Measurements from ENCODE around the gene CEP350.

The CEP350 gene

GRCh38 chr1:180112984-180113647, 158.5 kb downstream of the CEP350 start:
- Histone ChIP-seq H2BK15ac (replicated peaks; ENCODE audit: low read depth) (no peak overlapping the region), H3K18ac (ENCODE audit: low read length) (no peak overlapping the region), H3K4me1 (ENCODE audit: control insufficient read depth, low read depth, low read length) (no peaks in the 10 kb centered on the region), H4K5ac (ENCODE audit: low read length) (no peak overlapping the region), H3K4me3 (ENCODE audit: low read length) (no peak overlapping the region), H3K9ac (ENCODE audit: low read length) (no peak overlapping the region), H3K27ac (ENCODE audit: low read depth, low read length) (no peak overlapping the region), H3K79me2 (ENCODE audit: control insufficient read depth, insufficient read depth, low read length) (no peaks in the 10 kb centered on the region), H3K4me2 (ENCODE audit: low read length) (no peak overlapping the region), H2AK5ac (ENCODE audit: low read length) (no peak overlapping the region), H2BK5ac (ENCODE audit: low read length) (no peak overlapping the region), H3K56ac (ENCODE audit: low read length) (no peak overlapping the region), H2BK120ac (ENCODE audit: low read depth, low read length) (no peak overlapping the region), H4K8ac (ENCODE audit: low read depth, low read length) (no peak overlapping the region), H3K79me1 (ENCODE audit: low read length) (no peaks in the 10 kb centered on the region), H3K27me3 (ENCODE audit: insufficient read depth, low read length, poor library complexity) (no peaks in the 10 kb centered on the region), H3K36me3 (ENCODE audit: control insufficient read depth, insufficient read depth, low read length) (peaks cover 1% of the 10 kb centered on the region), H3K4ac (ENCODE audit: low read depth, low read length) (no peak overlapping the region), H3K23ac (ENCODE audit: low read length) (no peak overlapping the region)
- no CpG with 5 or more reads among the region's 2 CpGs for WGBS (ENCODE audit: extremely low coverage, insufficient coverage, low lambda C conversion rate)
- no peak for DNase-seq

- no peak overlapping the region for H2BK5ac ChIP-seq (ENCODE audit: low read length)
- peaks cover 1% of the 10 kb centered on the region for H3K36me3 ChIP-seq (ENCODE audit: control insufficient read depth, insufficient read depth, low read length)
- H3K56ac ChIP-seq (ENCODE audit: low read length), result no peak overlapping the region
- H3K18ac ChIP-seq (ENCODE audit: low read length), result no peak overlapping the region
- H4K8ac ChIP-seq (ENCODE audit: low read depth, low read length), result no peak overlapping the region
- H3K4ac ChIP-seq (ENCODE audit: low read depth, low read length), result no peak overlapping the region
- H3K4me2 ChIP-seq (ENCODE audit: low read length), result no peak overlapping the region
- no peaks in the 10 kb centered on the region for H3K4me1 ChIP-seq (ENCODE audit: control insufficient read depth, low read depth, low read length)
- H2AK5ac ChIP-seq (ENCODE audit: low read length), result no peak overlapping the region
- H2BK15ac ChIP-seq (replicated peaks; ENCODE audit: low read depth), result no peak overlapping the region
- H3K23ac ChIP-seq (ENCODE audit: low read length), result no peak overlapping the region
- no peaks in the 10 kb centered on the region for H3K79me2 ChIP-seq (ENCODE audit: control insufficient read depth, insufficient read depth, low read length)
- WGBS (ENCODE audit: extremely low coverage, insufficient coverage, low lambda C conversion rate), result no CpG with 5 or more reads among the region's 4 CpGs
- H3K27ac ChIP-seq (ENCODE audit: low read depth, low read length), result no peak overlapping the region
- no peak for DNase-seq
- H3K9ac ChIP-seq (ENCODE audit: low read length), result no peak overlapping the region
- no peak overlapping the region for H2BK120ac ChIP-seq (ENCODE audit: low read depth, low read length)
- no peaks in the 10 kb centered on the region for H3K27me3 ChIP-seq (ENCODE audit: insufficient read depth, low read length, poor library complexity)
- no peaks in the 10 kb centered on the region for H3K79me1 ChIP-seq (ENCODE audit: low read length)
- no peak overlapping the region for H3K4me3 ChIP-seq (ENCODE audit: low read length)
- no peak overlapping the region for H4K5ac ChIP-seq (ENCODE audit: low read length)
Measured at GRCh38 chr1:180114396-180114945, 159.9 kb downstream of the CEP350 start.

GRCh38 chr1:180116964-180117763, 162.6 kb downstream of the CEP350 start:
- H3K4me3 ChIP-seq (ENCODE audit: low read length), result no peak overlapping the region
- H3K4me2 ChIP-seq (ENCODE audit: low read length), result no peak overlapping the region

DNA sequence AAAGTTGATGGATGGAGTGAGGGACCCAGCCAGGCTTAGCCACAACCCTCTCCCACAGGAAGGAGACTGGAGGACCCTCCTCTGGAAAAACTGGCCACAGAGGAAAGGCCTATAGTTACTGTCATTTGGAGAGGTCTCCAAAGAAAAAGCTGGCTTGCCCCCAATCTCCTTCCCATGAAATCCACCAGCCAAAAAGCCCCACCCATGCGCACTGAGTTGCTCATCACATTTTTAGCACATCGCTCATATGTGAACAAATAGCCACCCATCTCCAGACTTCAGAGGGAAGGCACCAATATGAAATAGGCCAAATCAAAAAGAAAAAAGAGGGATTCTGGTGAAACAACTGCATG, 163.1 kb downstream of the CEP350 start:
- H3K4ac ChIP-seq (ENCODE audit: low read depth, low read length), result no peak overlapping the region
- no peak overlapping the region for H3K18ac ChIP-seq (ENCODE audit: low read length)
- no peak overlapping the region for H2BK5ac ChIP-seq (ENCODE audit: low read length)
- no peaks in the 10 kb centered on the region for H3K4me1 ChIP-seq (ENCODE audit: control insufficient read depth, low read depth, low read length)
- H2AK5ac ChIP-seq (ENCODE audit: low read length), result no peak overlapping the region
- H3K56ac ChIP-seq (ENCODE audit: low read length), result no peak overlapping the region
- H3K4me2 ChIP-seq (ENCODE audit: low read length), result no peak overlapping the region
- no peak for DNase-seq
- H4K5ac ChIP-seq (ENCODE audit: low read length), result no peak overlapping the region
- H2BK15ac ChIP-seq (replicated peaks; ENCODE audit: low read depth), result no peak overlapping the region
- H2BK120ac ChIP-seq (ENCODE audit: low read depth, low read length), result no peak overlapping the region
- H3K27ac ChIP-seq (ENCODE audit: low read depth, low read length), result no peak overlapping the region
- H3K9ac ChIP-seq (ENCODE audit: low read length), result no peak overlapping the region
- H3K23ac ChIP-seq (ENCODE audit: low read length), result no peak overlapping the region
- no peak overlapping the region for H4K8ac ChIP-seq (ENCODE audit: low read depth, low read length)
- peaks cover 1% of the 10 kb centered on the region for H3K36me3 ChIP-seq (ENCODE audit: control insufficient read depth, insufficient read depth, low read length)
- H3K27me3 ChIP-seq (ENCODE audit: insufficient read depth, low read length, poor library complexity), result no peaks in the 10 kb centered on the region
- WGBS (ENCODE audit: extremely low coverage, insufficient coverage, low lambda C conversion rate), result no CpG with 5 or more reads among the region's 2 CpGs
- no peaks in the 10 kb centered on the region for H3K79me2 ChIP-seq (ENCODE audit: control insufficient read depth, insufficient read depth, low read length)
- H3K79me1 ChIP-seq (ENCODE audit: low read length), result no peaks in the 10 kb centered on the region
- no peak overlapping the region for H3K4me3 ChIP-seq (ENCODE audit: low read length)

More at GRCh38 chr1:180116964-180117763, 162.6 kb downstream of the CEP350 start:
- Histone ChIP-seq H3K27me3 (ENCODE audit: insufficient read depth, low read length, poor library complexity) (no peaks in the 10 kb centered on the region), H3K79me1 (ENCODE audit: low read length) (no peaks in the 10 kb centered on the region), H2BK5ac (ENCODE audit: low read length) (no peak overlapping the region), H3K79me2 (ENCODE audit: control insufficient read depth, insufficient read depth, low read length) (no peaks in the 10 kb centered on the region), H2BK15ac (replicated peaks; ENCODE audit: low read depth) (no peak overlapping the region), H3K18ac (ENCODE audit: low read length) (no peak overlapping the region), H3K56ac (ENCODE audit: low read length) (no peak overlapping the region), H3K4ac (ENCODE audit: low read depth, low read length) (no peak overlapping the region), H2BK120ac (ENCODE audit: low read depth, low read length) (no peak overlapping the region), H4K5ac (ENCODE audit: low read length) (no peak overlapping the region), H4K8ac (ENCODE audit: low read depth, low read length) (no peak overlapping the region), H3K9ac (ENCODE audit: low read length) (no peak overlapping the region), H3K36me3 (ENCODE audit: control insufficient read depth, insufficient read depth, low read length) (peaks cover 1% of the 10 kb centered on the region), H3K23ac (ENCODE audit: low read length) (no peak overlapping the region), H3K27ac (ENCODE audit: low read depth, low read length) (no peak overlapping the region), H3K4me1 (ENCODE audit: control insufficient read depth, low read depth, low read length) (no peaks in the 10 kb centered on the region), H2AK5ac (ENCODE audit: low read length) (no peak overlapping the region)
- DNase-seq, result no peak
- no CpG with 5 or more reads among the region's 14 CpGs for WGBS (ENCODE audit: extremely low coverage, insufficient coverage, low lambda C conversion rate)

- Histone ChIP-seq H2AK5ac (ENCODE audit: low read length) (no peak overlapping the region), H3K27ac (ENCODE audit: low read depth, low read length) (no peak overlapping the region), H3K79me1 (ENCODE audit: low read length) (no peaks in the 10 kb centered on the region), H3K18ac (ENCODE audit: low read length) (no peak overlapping the region), H4K8ac (ENCODE audit: low read depth, low read length) (no peak overlapping the region), H3K56ac (ENCODE audit: low read length) (no peak overlapping the region), H3K4me2 (ENCODE audit: low read length) (no peak overlapping the region), H3K79me2 (ENCODE audit: control insufficient read depth, insufficient read depth, low read length) (no peaks in the 10 kb centered on the region), H4K5ac (ENCODE audit: low read length) (no peak overlapping the region), H3K4ac (ENCODE audit: low read depth, low read length) (no peak overlapping the region), H3K4me1 (ENCODE audit: control insufficient read depth, low read depth, low read length) (no peaks in the 10 kb centered on the region), H3K23ac (ENCODE audit: low read length) (no peak overlapping the region), H3K9ac (ENCODE audit: low read length) (no peak overlapping the region), H2BK15ac (replicated peaks; ENCODE audit: low read depth) (no peak overlapping the region), H3K36me3 (ENCODE audit: control insufficient read depth, insufficient read depth, low read length) (no peaks in the 10 kb centered on the region), H3K4me3 (ENCODE audit: low read length) (no peak overlapping the region), H3K27me3 (ENCODE audit: insufficient read depth, low read length, poor library complexity) (no peaks in the 10 kb centered on the region), H2BK5ac (ENCODE audit: low read length) (no peak overlapping the region), H2BK120ac (ENCODE audit: low read depth, low read length) (no peak overlapping the region)
- DNase-seq, result no peak
- no CpG with 5 or more reads among the region's 2 CpGs for WGBS (ENCODE audit: extremely low coverage, insufficient coverage, low lambda C conversion rate)
Measured at GRCh38 chr1:180119837-180120236, 165.2 kb downstream of the CEP350 start.

All from mesendoderm (in vitro differentiated cells).